Activated naive CD4-positive, alpha-beta T cell treated with anti-CD3 and anti-CD28 coated beads, Interleukin-2, amount 10 ng/mL, durations not matched to agents 7 days and 5 days (primary cell): Measurements from ENCODE around the gene CHD2.
"Not testable (repeated sequence)": the region's sequence is repeated elsewhere in the genome, so short reads cannot be mapped to it uniquely, and the experiment has no call there.

Experiments
- CTCF ChIA-PET: fragments of 350-600 bp; sonication (Branson Sonifier 250); formaldehyde crosslinking; loops from one replicate; lab custom pipeline; 2021; ENCODE audit warnings: antibody characterized with exemption; lab: Charles Lee
- DNase-seq: peaks from one replicate; pipeline ENCODE4 v3.0.0-alpha.2; 2020
- H3K27ac Mint-ChIP-seq: one replicate; pipeline ENCODE4 v1.8.0; 2021; ENCODE audit warnings: mild to moderate bottlenecking, moderate library complexity, mixed read lengths
- H3K27me3 Mint-ChIP-seq: one replicate; pipeline ENCODE4 v1.8.0; 2021; ENCODE audit warnings: mild to moderate bottlenecking, mixed read lengths
- H3K36me3 Mint-ChIP-seq: one replicate; pipeline ENCODE4 v1.8.0; 2021; ENCODE audit warnings: mixed read lengths
- H3K4me1 Mint-ChIP-seq: one replicate; pipeline ENCODE4 v1.8.0; 2021; ENCODE audit warnings: mixed read lengths
- H3K4me3 Mint-ChIP-seq: one replicate; pipeline ENCODE4 v1.8.0; 2021; ENCODE audit warnings: mild to moderate bottlenecking, moderate library complexity, mixed read lengths
- H3K9me3 Mint-ChIP-seq: one replicate; pipeline ENCODE4 v1.8.0; 2021; ENCODE audit warnings: mixed read lengths

The CHD2 gene

GRCh38 chr15:92899948-92900730 is at the start of gene CHD2:
CHD2 (plus strand) TSS chr15:92900324; CDS start chr15:92901238, 914 bp downstream.
- Mint-ChIP-seq H3K27ac (peak within 1 kb of the TSS; percentile 100), H3K9me3 (peaks cover 9% of the 10 kb centered on the region), H3K27me3 (peaks cover 4% of the 10 kb centered on the region), H3K36me3 (peaks cover 74% of the 10 kb centered on the region), H3K4me1 (peaks cover 54% of the 10 kb centered on the region), H3K4me3 (peak within 1 kb of the TSS; percentile 93)
- CTCF ChIA-PET: interaction anchor here (0.8 to 6.9 kb wide), 13 partner anchors 11 to 103 kb away, joined by 3 to 45 read pairs (median 5); no protein-coding TSS in a partner anchor
- peak; percentile 81 for DNase-seq

- peaks cover 29% of the 10 kb centered on the region for H3K4me1 Mint-ChIP-seq
- H3K9me3 Mint-ChIP-seq: peaks cover 3% of the 10 kb centered on the region
- CTCF ChIA-PET: interaction anchor here (0.9 to 1.6 kb wide), 3 partner anchors 21 to 62 kb away, joined by 3 to 4 read pairs (median 4); no protein-coding TSS in a partner anchor
- no peak for DNase-seq
- no peak overlapping the region for H3K27ac Mint-ChIP-seq
- no peak overlapping the region for H3K4me3 Mint-ChIP-seq
- H3K27me3 Mint-ChIP-seq: no peaks in the 10 kb centered on the region
- H3K36me3 Mint-ChIP-seq: peaks cover 4% of the 10 kb centered on the region
Observed at GRCh38 chr15:92853222-92853621, 46.9 kb upstream of the CHD2 start.

- no peak for DNase-seq
- CTCF ChIA-PET: no interaction called here
- no peak overlapping the region for H3K4me3 Mint-ChIP-seq
- H3K27me3 Mint-ChIP-seq: peaks cover 4% of the 10 kb centered on the region
- no peaks in the 10 kb centered on the region for H3K4me1 Mint-ChIP-seq
- H3K9me3 Mint-ChIP-seq: peaks cover 11% of the 10 kb centered on the region
- no peak overlapping the region for H3K27ac Mint-ChIP-seq
- peaks cover 7% of the 10 kb centered on the region for H3K36me3 Mint-ChIP-seq
Observed at GRCh38 chr15:92861742-92862141, 38.4 kb upstream of the CHD2 start.

DNA sequence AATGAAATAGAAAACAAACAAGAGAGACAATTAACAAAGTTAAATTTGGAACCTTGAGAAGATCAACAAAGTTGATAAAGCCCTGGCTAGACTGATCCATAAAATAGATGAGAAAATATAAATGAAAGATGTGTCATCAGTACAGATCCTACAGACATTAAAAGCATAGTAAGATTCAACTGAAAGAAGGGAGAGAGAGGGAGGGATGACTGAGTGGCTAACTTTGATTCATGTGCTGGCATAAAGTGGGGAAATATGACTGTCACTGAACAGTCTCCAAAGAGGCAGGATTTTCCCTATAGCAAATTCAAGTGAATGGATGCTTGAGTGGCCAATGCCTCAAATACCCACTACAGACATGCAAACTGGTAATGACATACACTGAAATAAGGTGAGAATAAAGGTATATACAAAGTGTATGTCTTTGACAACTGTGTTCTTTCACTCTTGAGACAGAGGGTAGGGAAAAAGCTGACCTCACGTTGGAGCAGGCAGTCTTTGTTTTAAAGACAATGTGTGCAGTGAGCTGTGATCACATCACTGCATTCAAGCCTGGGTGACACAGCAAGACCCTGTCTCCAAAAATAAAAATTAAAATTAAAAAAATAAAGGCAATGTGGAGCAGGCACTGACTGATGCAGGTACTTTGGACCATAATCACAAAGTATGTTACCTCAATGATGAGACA is 35.9 kb upstream of the CHD2 start:
- Mint-ChIP-seq H3K4me1 (no peaks in the 10 kb centered on the region), H3K36me3 (peaks cover 7% of the 10 kb centered on the region), H3K4me3 (no peak overlapping the region), H3K9me3 (peaks cover 11% of the 10 kb centered on the region), H3K27ac (no peak overlapping the region), H3K27me3 (peaks cover 2% of the 10 kb centered on the region)
- no peak for DNase-seq
- CTCF ChIA-PET: no interaction called here

DNA sequence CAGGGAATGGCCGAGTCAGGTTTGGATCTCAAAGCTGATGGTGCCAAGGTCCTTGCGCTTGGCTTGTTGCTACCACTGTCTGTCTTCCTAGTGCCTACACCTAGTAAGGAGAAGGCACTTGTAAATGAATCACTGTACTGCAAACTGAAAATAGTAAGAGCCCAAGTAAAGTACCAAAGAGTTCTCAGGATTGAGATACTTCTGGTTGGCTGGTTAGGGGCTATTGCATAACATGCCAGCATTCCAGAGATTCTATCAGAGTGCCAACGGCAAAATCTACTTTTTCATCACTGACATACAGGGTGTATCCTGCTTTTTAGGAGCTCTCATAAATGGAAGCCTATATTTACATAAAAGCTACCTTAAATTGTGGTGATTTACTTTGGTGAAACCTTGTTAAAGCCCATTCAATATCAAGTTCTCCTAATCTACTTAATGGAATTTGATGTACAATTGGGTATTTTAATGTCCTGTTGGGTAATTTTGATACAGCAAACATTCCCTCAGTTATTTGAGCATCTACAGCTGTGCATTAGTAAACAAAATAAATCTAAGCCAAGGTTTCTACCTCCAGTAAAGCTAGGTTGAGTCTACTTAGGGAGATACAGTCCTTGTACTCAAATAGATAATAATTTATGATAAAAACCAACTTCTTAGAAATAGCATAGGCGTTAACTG is 30.7 kb upstream of the CHD2 start:
- Mint-ChIP-seq H3K27me3 (peaks cover 12% of the 10 kb centered on the region), H3K9me3 (no peaks in the 10 kb centered on the region), H3K36me3 (peaks cover 2% of the 10 kb centered on the region), H3K4me3 (no peak overlapping the region), H3K4me1 (peaks cover 8% of the 10 kb centered on the region), H3K27ac (no peak overlapping the region)
- CTCF ChIA-PET: interaction anchor here (0.6 to 1.0 kb wide), 2 partner anchors 9 to 74 kb away, joined by 3 read pairs; no protein-coding TSS in a partner anchor
- no peak for DNase-seq

DNA sequence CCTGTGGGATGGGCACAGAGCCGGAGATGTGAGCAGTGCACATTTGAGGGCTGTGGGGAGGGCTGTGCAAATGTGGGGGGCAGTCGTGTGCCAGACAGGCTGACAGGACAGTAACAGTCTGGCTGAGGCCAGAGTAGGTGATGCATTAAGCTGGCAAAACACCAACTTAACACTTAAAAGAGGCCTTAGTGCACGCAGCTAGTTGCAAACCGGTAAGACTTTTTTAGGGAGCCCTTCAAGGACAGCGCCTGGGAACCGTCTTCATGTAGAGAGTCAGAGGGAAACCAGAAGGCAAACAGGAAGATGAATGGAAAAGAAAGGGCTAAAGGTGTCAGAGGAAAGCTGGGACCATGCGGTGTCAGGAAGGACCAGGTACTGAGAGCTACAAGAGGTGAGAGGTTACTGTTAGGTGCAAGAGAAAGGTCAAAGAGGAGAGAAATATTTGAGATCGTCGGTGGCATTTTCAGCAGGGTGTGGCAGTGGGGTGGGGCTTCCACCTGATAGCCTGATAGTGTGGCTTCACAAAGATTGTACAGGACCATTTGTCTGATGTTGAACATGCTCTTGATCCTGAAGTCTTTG is 30.0 kb upstream of the CHD2 start:
- H3K27me3 Mint-ChIP-seq: peaks cover 12% of the 10 kb centered on the region

DNA sequence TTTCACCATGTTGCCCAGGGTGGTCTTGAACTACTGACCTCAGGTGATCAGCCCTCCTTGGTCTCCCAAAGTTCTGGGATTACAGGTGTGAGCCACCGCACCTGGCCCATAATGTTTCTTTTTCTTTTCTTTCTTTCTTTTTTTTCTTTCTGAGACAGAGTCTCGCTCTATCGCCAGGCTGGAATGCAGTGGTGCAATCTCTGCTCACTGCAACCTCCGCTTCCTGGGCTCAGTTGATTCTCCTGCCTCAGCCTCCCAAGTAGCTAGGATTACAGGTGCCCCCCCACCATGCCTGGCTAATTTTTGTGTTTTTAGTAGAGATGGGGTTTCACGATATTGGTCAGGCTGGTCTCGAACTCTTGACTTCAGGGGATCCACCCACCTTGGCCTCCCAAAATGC is 27.2 kb upstream of the CHD2 start:
- H3K4me3 Mint-ChIP-seq, H3K36me3 Mint-ChIP-seq, CTCF ChIA-PET, H3K27ac Mint-ChIP-seq, H3K9me3 Mint-ChIP-seq, DNase-seq: not testable (repeated sequence)
- Mint-ChIP-seq H3K4me1 (peaks cover 15% of the 10 kb centered on the region), H3K27me3 (peaks cover 18% of the 10 kb centered on the region)

More for the DNA sequence above, 30.0 kb upstream of the CHD2 start:
- no peak overlapping the region for H3K4me3 Mint-ChIP-seq
- H3K27ac Mint-ChIP-seq: no peak overlapping the region
- DNase-seq: no peak
- no peaks in the 10 kb centered on the region for H3K9me3 Mint-ChIP-seq
- CTCF ChIA-PET: interaction anchor here (0.6 to 1.0 kb wide), 2 partner anchors 9 to 74 kb away, joined by 3 read pairs; no protein-coding TSS in a partner anchor
- H3K4me1 Mint-ChIP-seq: peaks cover 8% of the 10 kb centered on the region
- no peaks in the 10 kb centered on the region for H3K36me3 Mint-ChIP-seq

GRCh38 chr15:92877000-92877399 is 23.1 kb upstream of the CHD2 start:
- no peak overlapping the region for H3K27ac Mint-ChIP-seq
- DNase-seq: no peak
- no peak overlapping the region for H3K4me3 Mint-ChIP-seq
- H3K4me1 Mint-ChIP-seq: peaks cover 46% of the 10 kb centered on the region
- H3K27me3 Mint-ChIP-seq: peaks cover 11% of the 10 kb centered on the region
- H3K36me3 Mint-ChIP-seq: no peaks in the 10 kb centered on the region
- CTCF ChIA-PET: interaction anchor here (0.6 kb wide), 1 partner anchor 116 kb away, joined by 3 read pairs; no protein-coding TSS in a partner anchor
- no peaks in the 10 kb centered on the region for H3K9me3 Mint-ChIP-seq

DNA sequence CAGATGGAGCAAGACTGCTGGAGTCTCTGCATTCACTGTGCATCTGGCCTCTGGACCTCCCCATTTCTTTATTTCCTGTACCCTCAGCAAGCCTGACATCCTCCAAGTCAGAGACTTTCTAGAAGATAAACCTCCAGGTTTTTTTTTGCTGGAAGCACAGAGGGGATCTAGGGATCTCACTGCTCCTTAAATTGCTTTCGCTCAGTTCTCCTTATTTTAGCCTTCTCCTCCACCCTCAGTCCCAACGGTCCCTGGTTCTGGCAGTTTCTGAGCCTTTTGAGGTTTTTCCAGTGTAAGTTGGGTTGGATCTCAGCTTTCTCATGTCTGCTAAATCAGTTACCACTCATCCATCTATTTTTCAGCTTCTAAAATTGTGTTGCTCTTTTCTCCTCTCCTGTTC is 22.7 kb upstream of the CHD2 start:
- DNase-seq: no peak
- H3K36me3 Mint-ChIP-seq: no peaks in the 10 kb centered on the region
- H3K4me3 Mint-ChIP-seq: no peak overlapping the region
- H3K27ac Mint-ChIP-seq: no peak overlapping the region
- H3K27me3 Mint-ChIP-seq: peaks cover 11% of the 10 kb centered on the region
- H3K9me3 Mint-ChIP-seq: no peaks in the 10 kb centered on the region
- CTCF ChIA-PET: no interaction called here
- peaks cover 48% of the 10 kb centered on the region for H3K4me1 Mint-ChIP-seq

DNA sequence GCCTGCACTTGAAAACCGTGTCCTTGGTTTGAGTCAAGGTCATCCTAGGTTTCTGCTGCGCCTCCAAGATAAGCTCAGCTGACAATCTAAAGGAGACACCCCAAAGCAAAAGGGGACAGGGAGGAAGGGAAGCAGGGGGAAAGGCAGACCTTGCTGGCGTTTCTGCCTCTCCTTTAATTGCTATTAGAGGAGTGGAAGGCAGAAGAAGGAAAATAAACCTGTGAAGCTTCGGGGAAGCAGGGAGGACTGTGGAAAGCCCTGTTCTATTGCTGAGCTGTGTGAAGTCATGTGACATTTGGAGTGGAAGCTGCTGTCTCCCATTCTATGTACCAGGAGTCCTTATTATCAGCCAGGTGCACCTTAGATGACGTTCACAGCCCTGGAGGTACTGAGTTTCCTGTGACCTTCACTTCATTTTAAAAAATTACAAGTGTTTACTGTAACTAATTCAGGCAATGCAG is 21.5 kb upstream of the CHD2 start:
- CTCF ChIA-PET: interaction anchor here (0.7 to 1.2 kb wide), 3 partner anchors 9 to 81 kb away, joined by 3 to 4 read pairs (median 3); no protein-coding TSS in a partner anchor
- no peak overlapping the region for H3K4me3 Mint-ChIP-seq
- H3K27ac Mint-ChIP-seq: no peak overlapping the region
- H3K27me3 Mint-ChIP-seq: peaks cover 12% of the 10 kb centered on the region
- peaks cover 48% of the 10 kb centered on the region for H3K4me1 Mint-ChIP-seq
- DNase-seq: no peak
- no peaks in the 10 kb centered on the region for H3K9me3 Mint-ChIP-seq
- H3K36me3 Mint-ChIP-seq: peaks cover 3% of the 10 kb centered on the region

GRCh38 chr15:92879949-92880725 is 20.0 kb upstream of the CHD2 start:
- Mint-ChIP-seq H3K4me3 (peak overlapping the region; percentile 70), H3K4me1 (peaks cover 48% of the 10 kb centered on the region), H3K36me3 (peaks cover 16% of the 10 kb centered on the region), H3K27ac (peak overlapping the region; percentile 99), H3K27me3 (peaks cover 12% of the 10 kb centered on the region), H3K9me3 (no peaks in the 10 kb centered on the region)
- peak; percentile 59 for DNase-seq
- CTCF ChIA-PET: interaction anchor here (0.7 to 4.8 kb wide), 5 partner anchors 9 to 69 kb away, joined by 3 to 45 read pairs (median 5); no protein-coding TSS in a partner anchor

- no peak for DNase-seq
- Mint-ChIP-seq H3K27ac (peak overlapping the region; percentile 99), H3K4me3 (peak overlapping the region; percentile 90), H3K9me3 (no peaks in the 10 kb centered on the region), H3K27me3 (peaks cover 12% of the 10 kb centered on the region), H3K36me3 (peaks cover 23% of the 10 kb centered on the region), H3K4me1 (peaks cover 48% of the 10 kb centered on the region)
- CTCF ChIA-PET: interaction anchor here (1.2 to 4.8 kb wide), 5 partner anchors 31 to 84 kb away, joined by 3 to 45 read pairs (median 5); no protein-coding TSS in a partner anchor
Observed at GRCh38 chr15:92880796-92881195, 19.3 kb upstream of the CHD2 start.
